Stimulated activated CD4-positive, alpha-beta T cell treated with anti-CD3 and anti-CD28 coated beads, Interleukin-2, amount 100 ng/mL, for 48 hours (primary cell): ENCODE measurements around the gene DDX5.
"Not testable (repeated sequence)": the region's sequence is repeated elsewhere in the genome, so short reads cannot be mapped to it uniquely, and the experiment has no call there.

Source experiments
- DNase-seq, 2 donors: peaks; one replicate each; pipeline ENCODE4 v3.0.0-alpha.2; 2020

Gene DDX5

GRCh38 chr17:64506576-64507412 lies 705 bp upstream of the DDX5 start, which contains the start of gene CEP95:
Gene CEP95, plus strand, starts transcription at chr17:64506977. Its CDS starts 121 bp downstream, at chr17:64507098.
- DNase-seq = peak; percentile 90 to 91

GRCh38 chr17:64505340-64506200 lies 519 bp downstream of the DDX5 start:
- DNase-seq = peak; percentile 74 to 76

- no peak for DNase-seq
These were observed 1.2 kb downstream of the DDX5 start for GRCh38 chr17:64504769-64505339.

GRCh38 chr17:64503821-64504768 lies 2.0 kb downstream of the DDX5 start:
- DNase-seq = no peak

- DNase-seq = no peak
These were observed 2.7 kb downstream of the DDX5 start for GRCh38 chr17:64503341-64503740.

GRCh38 chr17:64502809-64503208 lies 3.3 kb downstream of the DDX5 start:
- DNase-seq = no peak

GRCh38 chr17:64502021-64502420 lies 4.1 kb downstream of the DDX5 start:
- DNase-seq = no peak

- no peak for DNase-seq
These were observed 5.0 kb downstream of the DDX5 start for GRCh38 chr17:64500862-64501765.

- DNase-seq = no peak
These were observed 5.6 kb downstream of the DDX5 start for GRCh38 chr17:64500487-64500859.

- no peak for DNase-seq
These were observed 6.1 kb downstream of the DDX5 start for GRCh38 chr17:64499805-64500486.

- DNase-seq = no peak
These were observed 7.5 kb downstream of the DDX5 start for GRCh38 chr17:64498308-64499203.

GRCh38 chr17:64497565-64498035 lies 8.5 kb downstream of the DDX5 start:
- DNase-seq = peak in 1 of 2 donors; percentile 39

GRCh38 chr17:64496786-64497564 lies 9.1 kb downstream of the DDX5 start, which contains the start of gene POLG2:
Gene POLG2, minus strand, starts transcription at chr17:64497054. Its CDS starts 86 bp downstream, at chr17:64496968.
- DNase-seq = peak; percentile 93

- DNase-seq = no peak
These were observed 9.7 kb downstream of the DDX5 start for GRCh38 chr17:64496348-64496785.

GRCh38 chr17:64495300-64495699 lies 10.8 kb downstream of the DDX5 start:
- not testable (repeated sequence) for DNase-seq

- no peak for DNase-seq
These were observed 12.0 kb downstream of the DDX5 start for GRCh38 chr17:64494121-64494520.

GRCh38 chr17:64492481-64493109 lies 13.5 kb downstream of the DDX5 start:
- DNase-seq = no peak

- no peak for DNase-seq
These were observed 14.1 kb downstream of the DDX5 start for GRCh38 chr17:64491994-64492393.
